Tibial nerve (tissue), 4 donors: Measurements from ENCODE around the gene RASA4. TPM values are rescaled to one million over a fixed set of nuclear protein-coding genes. Genes with fewer than 3 reads are reported as not detected.
"Not testable (repeated sequence)": the region's sequence is repeated elsewhere in the genome, so short reads cannot be mapped to it uniquely, and the experiment has no call there.

Experiments used
- DNase-seq, 2 donors: peaks; one replicate each; pipeline ENCODE4 v3.0.0-alpha.2; 2019; ENCODE audit warnings: low spot score in 2 of 2
- H3K27ac ChIP-seq, 4 donors: fragments of 200-600 bp; sonication (generic) in 3 of 4; one replicate each; pipeline ENCODE4 v1.5.1; 2017 to 2019; ENCODE audit warnings: mild to moderate bottlenecking in 1 of 4
- H3K27me3 ChIP-seq, 2 donors: fragments of 200-600 bp; sonication (generic) in 1 of 2; one replicate each; pipeline versions ENCODE4 v1.5.1 to v1.6.0; 2017 to 2019
- H3K36me3 ChIP-seq, 3 donors: fragments of 200-600 bp; sonication (generic); one replicate each; pipeline ENCODE4 v1.5.1; 2018 to 2019
- H3K4me1 ChIP-seq, 4 donors: fragments of 200-600 bp; sonication (generic) in 3 of 4; one replicate each; pipeline ENCODE4 v1.5.1; 2017 to 2019
- H3K4me3 ChIP-seq, 4 donors: fragments of 200-600 bp; sonication (generic) in 3 of 4; one replicate each; pipeline ENCODE4 v1.5.1; 2017 to 2019; ENCODE audit warnings: mild to moderate bottlenecking in 1 of 4, moderate library complexity in 1 of 4
- H3K9me3 ChIP-seq, 4 donors: fragments of 200-600 bp; sonication (generic) in 3 of 4; one replicate each; pipeline ENCODE4 v1.5.1; 2017 to 2019
- WGBS, 2 donors: methylation state at CpG; one replicate each; pipeline ENCODE4 v1.1.5; 2018; 5-methylcytosine and 5-hydroxymethylcytosine counted together
- total RNA-seq, 4 donors: library from RNA; depleted of rRNA; stranded (reverse); fragments of >200 nt; gene quantifications; one replicate each; pipeline ENCODE4 v1.1.0, GENCODE V29; 2016

The RASA4 gene
- total RNA-seq, 4 donors from 2014 or later, result 45.9 to 78.6 (median 56.7) TPM

- H3K27ac ChIP-seq, DNase-seq, H3K36me3 ChIP-seq, H3K9me3 ChIP-seq, H3K4me3 ChIP-seq, H3K27me3 ChIP-seq, H3K4me1 ChIP-seq: not testable (repeated sequence)
- no CpG with 5 or more reads among the region's 3 CpGs for WGBS, 2 donors
Observed at GRCh38 chr7:102614873-102615272, 1.7 kb downstream of the RASA4 start.

- H3K4me3 ChIP-seq, H3K27me3 ChIP-seq, H3K36me3 ChIP-seq, H3K27ac ChIP-seq, H3K9me3 ChIP-seq, DNase-seq, H3K4me1 ChIP-seq: not testable (repeated sequence)
- no CpG with 5 or more reads among the region's 4 CpGs for WGBS, 2 donors
Observed at GRCh38 chr7:102614346-102614697, 2.2 kb downstream of the RASA4 start.

- peak overlapping the region in 2 of 4 donors; percentile 47 to 70 for H3K27ac ChIP-seq
- 44% methylated on average over 3 of the region's 15 CpGs; no CpG with 5 or more reads in 1 of the 2 donors for WGBS, 2 donors
- H3K4me1 ChIP-seq, H3K9me3 ChIP-seq, H3K4me3 ChIP-seq, H3K27me3 ChIP-seq, H3K36me3 ChIP-seq: not testable (repeated sequence)
- peak in 1 of 2 donors; percentile 4 for DNase-seq
Observed at GRCh38 chr7:102613575-102614345, 2.8 kb downstream of the RASA4 start.

- DNase-seq, result peak in 1 of 2 donors; percentile 5
- not testable (repeated sequence) for H3K36me3 ChIP-seq, H3K9me3 ChIP-seq, H3K27me3 ChIP-seq, H3K4me1 ChIP-seq, H3K4me3 ChIP-seq
- 7% methylated on average over 7 of the region's 10 CpGs; no CpG with 5 or more reads in 1 of the 2 donors for WGBS, 2 donors
- H3K27ac ChIP-seq, result peak overlapping the region in 2 of 4 donors; percentile 56 to 66
Observed at GRCh38 chr7:102611675-102612325, 4.8 kb downstream of the RASA4 start.

- H3K27me3 ChIP-seq, H3K27ac ChIP-seq, H3K9me3 ChIP-seq, DNase-seq, H3K4me1 ChIP-seq, H3K4me3 ChIP-seq, H3K36me3 ChIP-seq: not testable (repeated sequence)
- no CpG with 5 or more reads among the region's 30 CpGs for WGBS, 2 donors
Observed at GRCh38 chr7:102611013-102611674, 5.4 kb downstream of the RASA4 start.

- not testable (repeated sequence) for H3K4me3 ChIP-seq, H3K27ac ChIP-seq, H3K9me3 ChIP-seq, DNase-seq, H3K4me1 ChIP-seq, H3K27me3 ChIP-seq, H3K36me3 ChIP-seq
- 48% methylated on average over 3 of the region's 7 CpGs; no CpG with 5 or more reads in 1 of the 2 donors for WGBS, 2 donors
Observed at GRCh38 chr7:102610441-102610840, 6.1 kb downstream of the RASA4 start.

- H3K36me3 ChIP-seq, H3K4me1 ChIP-seq, H3K27ac ChIP-seq, H3K9me3 ChIP-seq, H3K27me3 ChIP-seq, DNase-seq, H3K4me3 ChIP-seq: not testable (repeated sequence)
- WGBS, 2 donors, result no CpG with 5 or more reads among the region's 10 CpGs
Observed at GRCh38 chr7:102609734-102610133, 6.8 kb downstream of the RASA4 start.

GRCh38 chr7:102606848-102607247 lies 9.7 kb downstream of the RASA4 start:
- DNase-seq, H3K9me3 ChIP-seq, H3K4me1 ChIP-seq, H3K4me3 ChIP-seq, H3K27me3 ChIP-seq, H3K36me3 ChIP-seq, H3K27ac ChIP-seq: not testable (repeated sequence)
- no CpG with 5 or more reads among the region's 5 CpGs for WGBS, 2 donors

- not testable (repeated sequence) for H3K27ac ChIP-seq, DNase-seq, H3K27me3 ChIP-seq, H3K9me3 ChIP-seq, H3K4me3 ChIP-seq, H3K4me1 ChIP-seq, H3K36me3 ChIP-seq
- no CpG with 5 or more reads among the region's 19 CpGs for WGBS, 2 donors
Observed at GRCh38 chr7:102604431-102605145, 12.0 kb downstream of the RASA4 start.

- not testable (repeated sequence) for DNase-seq, H3K36me3 ChIP-seq, H3K9me3 ChIP-seq, H3K4me3 ChIP-seq, H3K4me1 ChIP-seq, H3K27me3 ChIP-seq, H3K27ac ChIP-seq
- no CpG with 5 or more reads among the region's 12 CpGs for WGBS, 2 donors
Observed at GRCh38 chr7:102602317-102602716, 14.2 kb downstream of the RASA4 start.

- WGBS, 2 donors, result no CpG with 5 or more reads among the region's 9 CpGs
- not testable (repeated sequence) for DNase-seq, H3K4me3 ChIP-seq, H3K4me1 ChIP-seq, H3K27me3 ChIP-seq, H3K27ac ChIP-seq, H3K9me3 ChIP-seq, H3K36me3 ChIP-seq
Observed at GRCh38 chr7:102599699-102600098, 16.9 kb downstream of the RASA4 start.

GRCh38 chr7:102596036-102596435 lies 20.5 kb downstream of the RASA4 start:
- H3K4me1 ChIP-seq, H3K9me3 ChIP-seq, H3K4me3 ChIP-seq, H3K27ac ChIP-seq, DNase-seq, H3K36me3 ChIP-seq, H3K27me3 ChIP-seq: not testable (repeated sequence)
- 80% methylated on average over 4 of the region's 10 CpGs; no CpG with 5 or more reads in 1 of the 2 donors for WGBS, 2 donors

- not testable (repeated sequence) for H3K36me3 ChIP-seq, H3K27me3 ChIP-seq, H3K4me3 ChIP-seq, H3K27ac ChIP-seq, DNase-seq, H3K9me3 ChIP-seq, H3K4me1 ChIP-seq
- WGBS, 2 donors, result no CpG with 5 or more reads among the region's 68 CpGs
Observed at GRCh38 chr7:102593637-102594334, 22.8 kb downstream of the RASA4 start.
